GM18951 (cell line): ENCODE data around the gene SP8.

Experiments used
- POLR2A ChIP-seq: IDR thresholded peaks from 4 replicates; pipeline ENCODE4 v1.6.1; 2011; ENCODE audit warnings: mild to moderate bottlenecking; ENCODE audit not compliant: insufficient read length, insufficient read depth; ENCODE audit errors: extremely low read depth
- in situ Hi-C: fragments of 300-500 bp; cut with MboI; formaldehyde crosslinking; loops from one replicate; pipeline ENCODE4 v1.12.0; 2022; ENCODE audit warnings: low sequenced_read_pairs, mixed read lengths, inconsistent platforms; ENCODE audit not compliant: unreplicated experiment

Gene SP8

DNA sequence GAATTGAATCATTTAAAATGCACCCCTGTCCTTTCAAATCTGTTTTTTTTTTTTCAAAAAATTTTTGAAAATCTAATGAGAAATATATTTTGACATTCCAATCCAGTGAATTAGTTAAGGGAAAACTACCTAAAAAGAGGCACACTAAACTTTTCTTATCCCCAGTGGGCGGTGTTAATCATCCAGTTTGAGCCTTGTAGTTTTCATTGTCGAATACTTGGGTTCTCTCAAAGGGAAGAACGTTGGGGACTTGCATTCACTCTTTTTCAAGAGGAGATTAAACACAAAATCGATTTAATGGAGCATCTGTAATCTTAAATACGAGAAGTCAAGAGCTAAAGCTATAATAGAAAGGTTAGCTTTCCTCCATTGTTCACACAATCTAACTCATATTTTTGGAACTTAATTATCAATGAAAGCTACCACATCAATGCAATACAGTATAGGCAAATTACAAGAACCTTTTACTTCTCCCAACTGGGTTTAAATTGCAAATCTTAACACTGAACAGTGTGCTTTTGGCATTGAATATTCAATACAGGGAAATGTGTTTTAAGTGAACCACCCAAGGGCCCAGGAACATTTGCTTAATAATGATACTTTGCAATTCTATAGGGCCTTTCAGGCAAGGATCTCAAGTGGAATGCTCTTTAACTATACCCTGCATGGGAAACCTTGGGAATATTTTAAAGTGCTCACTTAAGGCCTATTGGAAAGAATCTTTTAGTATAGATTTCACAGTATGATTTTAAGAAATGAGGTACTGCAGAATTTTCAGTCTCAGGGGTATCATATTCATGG lies 13.1 kb upstream of the SP8 start:
- no peak for TF ChIP-seq POLR2A
- in situ Hi-C loops, result loop anchor here (25.0 kb wide), 1 partner anchor 713 kb away; no protein-coding TSS in a partner anchor

DNA sequence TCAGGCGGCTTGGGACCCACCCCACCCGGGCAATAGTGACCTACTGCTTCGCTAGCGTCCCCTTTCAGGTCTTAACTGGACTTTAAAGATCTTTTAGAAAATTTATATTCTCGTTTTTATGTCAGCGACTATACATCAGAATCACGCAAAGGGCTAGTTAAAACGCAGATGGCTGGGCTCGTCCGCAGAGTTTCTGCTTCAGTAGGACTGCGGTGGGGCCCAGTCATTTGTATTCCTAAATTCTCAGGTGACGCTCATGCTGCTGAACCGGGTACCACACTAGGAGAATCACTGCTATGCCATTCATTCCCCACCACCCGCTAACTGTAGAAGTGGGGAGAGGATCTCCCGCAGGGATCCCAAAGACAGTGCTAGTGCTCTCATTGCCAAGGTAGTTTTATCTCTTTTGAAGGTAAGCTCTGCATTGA lies 12.0 kb upstream of the SP8 start:
- TF ChIP-seq POLR2A, result no peak
- in situ Hi-C loops, result loop anchor here (25.0 kb wide), 1 partner anchor 714 kb away; no protein-coding TSS in a partner anchor

DNA sequence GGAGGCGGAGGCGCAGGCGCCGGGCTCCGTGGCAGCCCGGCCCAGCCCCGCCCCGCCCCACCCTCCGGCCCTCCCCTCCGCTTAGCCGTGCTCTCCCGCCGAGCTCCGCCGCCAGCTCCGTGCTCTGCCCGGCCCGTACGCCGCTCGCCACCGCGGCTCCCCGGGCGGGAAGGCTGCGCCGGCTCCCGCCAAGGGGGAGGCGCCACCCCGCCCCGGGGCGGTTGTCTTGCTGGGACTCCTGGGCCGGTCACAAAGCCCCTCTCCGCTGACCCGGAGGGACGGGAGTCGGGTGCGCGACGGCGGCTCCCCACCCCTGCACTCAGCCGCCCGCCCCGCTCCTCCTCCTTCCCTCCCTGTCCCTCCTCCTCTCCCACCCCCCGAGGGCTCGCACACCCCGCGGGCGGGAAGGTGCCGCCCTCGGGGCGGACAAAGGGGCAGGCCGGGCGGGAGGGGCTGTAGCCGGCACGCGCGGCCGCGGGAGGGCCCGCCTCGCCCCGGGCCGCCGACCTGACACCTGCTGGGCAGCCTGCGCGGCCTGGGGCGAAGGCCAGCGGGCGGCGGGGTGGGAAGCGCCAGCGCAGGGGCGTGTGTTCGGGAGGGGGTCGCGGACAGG lies 11.5 kb upstream of the SP8 start:
- in situ Hi-C loops, result loop anchor here (25.0 kb wide), 1 partner anchor 714 kb away; no protein-coding TSS in a partner anchor
- no peak for TF ChIP-seq POLR2A

DNA sequence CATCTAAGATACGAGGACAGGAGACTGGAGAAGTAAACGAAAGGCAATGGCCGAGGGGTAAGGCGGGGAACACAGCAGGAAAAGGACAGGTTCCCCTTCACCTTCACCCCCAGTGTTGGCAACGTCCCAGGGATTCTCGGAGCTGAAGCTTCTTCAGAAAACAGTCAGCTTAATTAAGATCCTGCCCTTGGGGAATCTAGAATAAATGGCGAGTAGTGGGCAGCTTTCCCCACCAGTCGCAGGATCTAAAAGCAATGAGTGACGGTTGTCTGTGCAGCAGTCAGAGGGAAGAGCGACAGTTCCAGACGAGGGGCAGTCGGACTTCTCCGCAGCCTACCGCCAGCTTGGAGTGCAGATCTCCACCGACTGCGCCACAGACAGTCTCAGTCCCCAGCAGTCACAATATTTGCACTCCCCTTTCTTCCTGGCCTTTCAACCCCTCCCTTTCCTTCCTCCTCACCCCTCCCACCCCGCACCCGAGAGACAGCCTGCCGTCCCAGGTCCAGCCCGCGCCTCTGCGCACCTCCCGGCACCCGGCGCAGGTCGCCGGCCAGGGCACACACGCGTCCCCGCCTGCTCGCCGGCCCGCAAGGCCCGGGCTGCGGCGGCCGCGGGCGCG lies 10.9 kb upstream of the SP8 start:
- TF ChIP-seq POLR2A, result peak; percentile 37
- in situ Hi-C loops, result loop anchor here (25.0 kb wide), 1 partner anchor 715 kb away; no protein-coding TSS in a partner anchor

DNA sequence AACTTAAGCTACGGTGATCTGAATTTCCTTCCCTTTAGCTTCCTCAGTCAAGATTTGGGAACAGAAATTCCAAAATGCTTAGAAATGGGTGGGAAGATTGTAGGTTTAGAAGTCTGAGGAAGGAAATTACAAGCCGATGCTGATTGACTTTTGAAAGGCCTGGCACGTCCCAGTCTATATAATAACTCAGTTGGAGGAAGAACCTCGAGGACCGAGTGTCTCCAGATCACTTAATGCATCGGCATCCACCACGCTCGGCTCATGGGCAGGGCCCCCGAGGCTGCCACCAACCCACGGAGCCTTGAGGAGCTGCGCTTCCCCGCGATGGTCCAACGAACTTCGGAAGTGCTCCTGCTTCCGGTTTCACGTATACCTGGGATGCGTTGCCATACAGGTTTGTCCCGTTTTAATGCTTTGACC lies 10.4 kb upstream of the SP8 start:
- in situ Hi-C loops, result loop anchor here (25.0 kb wide), 1 partner anchor 715 kb away; no protein-coding TSS in a partner anchor
- no peak for TF ChIP-seq POLR2A

DNA sequence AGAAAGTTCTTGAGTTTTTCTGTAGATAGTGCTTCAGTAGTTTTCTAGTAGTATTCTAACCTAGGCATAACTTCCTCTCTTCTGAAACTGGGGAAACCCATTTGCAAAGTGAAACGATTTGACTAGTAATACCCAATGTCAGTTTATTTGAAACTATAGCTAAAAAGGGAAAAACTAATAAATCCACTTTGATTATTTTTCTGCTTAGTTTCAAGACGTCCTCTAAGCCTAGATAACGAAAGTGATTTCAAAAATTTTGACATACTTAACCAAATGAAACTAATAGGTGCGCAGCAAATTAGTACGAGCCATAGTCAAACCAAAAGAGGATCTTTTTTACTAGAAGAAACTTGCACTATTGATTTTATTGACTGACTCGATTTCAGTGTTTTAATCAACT lies 9.8 kb upstream of the SP8 start:
- TF ChIP-seq POLR2A, result no peak
- in situ Hi-C loops, result loop anchor here (25.0 kb wide), 1 partner anchor 716 kb away; no protein-coding TSS in a partner anchor

DNA sequence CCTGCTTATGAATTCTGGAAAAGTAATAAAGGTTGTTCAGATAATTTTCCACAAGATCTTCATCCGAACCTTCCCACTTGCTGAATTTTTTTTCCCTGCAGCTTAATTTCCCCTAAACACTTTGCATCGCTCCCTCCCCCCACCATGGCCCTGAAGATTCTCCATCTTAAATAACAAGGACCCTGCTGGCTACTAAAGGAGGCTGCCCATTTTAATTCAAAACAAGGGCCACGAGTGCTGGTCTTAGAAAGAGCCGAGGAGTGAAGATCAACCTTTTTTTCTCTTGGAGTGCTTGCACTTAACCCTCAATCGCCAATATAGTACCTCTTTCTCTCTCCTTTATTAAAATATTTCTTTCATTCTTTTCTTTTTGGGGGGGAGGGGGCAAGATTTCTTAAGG lies 9.2 kb upstream of the SP8 start:
- in situ Hi-C loops, result loop anchor here (25.0 kb wide), 1 partner anchor 716 kb away; no protein-coding TSS in a partner anchor
- TF ChIP-seq POLR2A, result no peak

DNA sequence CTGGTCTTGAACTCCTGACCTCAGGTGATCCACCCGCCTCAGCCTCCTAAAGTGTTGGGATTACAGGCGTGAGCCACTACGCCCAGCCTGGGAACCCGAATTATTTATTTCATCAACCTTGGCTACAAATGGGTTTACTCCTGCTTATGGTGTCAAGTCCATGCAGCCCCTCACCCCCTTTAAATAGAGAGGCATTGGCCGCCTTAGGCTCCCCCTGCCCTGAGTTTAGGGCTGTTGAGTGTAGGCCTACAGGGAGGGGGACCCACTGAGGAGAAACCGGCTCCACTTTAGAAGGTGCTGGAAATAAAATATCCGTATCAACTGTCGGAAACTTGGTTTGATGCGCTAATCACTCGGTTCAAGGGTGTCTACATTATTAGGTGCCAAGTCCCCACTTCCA lies 8.7 kb upstream of the SP8 start:
- in situ Hi-C loops, result loop anchor here (25.0 kb wide), 1 partner anchor 717 kb away; no protein-coding TSS in a partner anchor
- TF ChIP-seq POLR2A, result no peak

DNA sequence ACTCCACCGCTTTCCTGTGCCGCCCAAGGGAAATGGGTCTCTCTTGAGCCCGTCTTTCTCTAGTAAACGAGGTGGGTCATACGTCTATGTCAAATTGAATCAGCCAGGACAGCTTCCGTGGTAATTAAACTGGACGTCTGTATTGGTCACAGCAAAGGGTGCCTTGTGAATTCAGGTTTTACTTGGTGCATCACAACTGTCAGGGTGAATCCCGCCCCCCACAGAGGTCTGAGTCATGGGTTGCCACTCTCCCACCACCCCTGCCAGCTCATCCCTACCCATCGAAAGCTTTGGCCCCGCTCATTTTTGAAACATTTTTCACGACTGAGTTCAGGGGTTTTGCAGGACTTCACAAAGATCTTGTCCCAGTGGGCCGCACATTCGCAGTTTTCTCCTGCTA lies 8.0 kb upstream of the SP8 start:
- TF ChIP-seq POLR2A, result no peak
- in situ Hi-C loops, result loop anchor here (25.0 kb wide), 1 partner anchor 718 kb away; no protein-coding TSS in a partner anchor

DNA sequence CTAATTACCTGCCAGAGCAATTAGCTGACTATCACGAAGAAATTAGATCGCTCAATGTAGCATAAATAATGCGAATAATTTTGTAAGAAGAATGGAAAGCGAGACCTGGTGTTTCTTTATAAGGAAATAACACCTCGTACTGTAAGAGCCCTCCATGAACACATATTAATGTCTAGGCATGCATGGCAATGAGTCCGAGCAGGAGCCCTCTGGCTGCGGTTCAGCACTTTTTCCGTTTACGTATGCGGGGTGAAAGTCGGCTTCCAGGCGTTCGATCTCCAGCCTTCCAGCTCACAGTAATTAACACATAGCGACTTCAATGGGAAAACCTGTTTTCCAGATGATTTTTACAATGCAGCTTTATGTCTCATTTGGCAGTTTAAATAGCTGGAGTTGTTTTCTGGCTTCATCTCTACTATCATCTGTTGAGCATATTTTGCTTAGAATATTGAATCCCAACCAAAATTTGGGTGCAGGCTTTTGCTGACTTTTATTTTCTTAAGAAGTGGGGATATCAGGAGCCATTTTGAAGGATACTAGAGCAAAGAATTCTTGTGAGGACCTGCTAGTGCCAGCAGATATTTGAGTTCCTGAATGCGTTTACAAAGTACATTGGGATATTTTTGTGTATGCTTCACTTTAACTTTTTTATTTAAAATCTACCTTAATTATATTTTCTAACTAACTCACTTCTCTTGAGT lies 7.2 kb upstream of the SP8 start:
- TF ChIP-seq POLR2A, result no peak
- in situ Hi-C loops, result loop anchor here (25.0 kb wide), 1 partner anchor 718 kb away; no protein-coding TSS in a partner anchor

DNA sequence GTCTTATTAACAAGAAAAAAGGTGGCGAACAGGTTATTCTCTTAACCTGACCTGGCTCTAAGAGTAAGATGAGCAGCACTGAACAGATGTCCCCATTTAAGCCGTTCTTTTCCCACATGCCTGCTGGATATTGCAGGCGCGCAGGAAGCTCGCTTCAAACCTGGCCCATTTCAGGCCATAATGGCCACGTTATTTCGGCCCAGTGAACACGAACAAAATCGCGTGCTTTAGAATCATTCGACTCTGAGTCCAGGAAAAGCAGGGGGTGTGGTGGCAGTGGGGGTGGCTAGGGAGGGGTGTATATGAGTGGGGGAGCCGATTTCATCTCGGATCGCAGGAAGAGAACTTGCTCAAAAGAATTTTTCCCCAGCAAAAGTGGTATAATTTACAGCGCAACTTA lies 6.6 kb upstream of the SP8 start:
- in situ Hi-C loops, result loop anchor here (25.0 kb wide), 1 partner anchor 719 kb away; no protein-coding TSS in a partner anchor
- TF ChIP-seq POLR2A, result no peak
